Small intestine (tissue), 7 donors: Measurements from ENCODE around the gene DAGLA. TPM values are rescaled to one million over a fixed set of nuclear protein-coding genes. Genes with fewer than 3 reads are reported as not detected.
A peak's percentile ranks its signal among the peaks of the same experiment; 100 is the strongest.

Source experiments
- DNase-seq, 2 donors: peaks; one replicate each; pipeline versions ENCODE4 v3.0.0 to v3.0.0-alpha.2; 2013
- FAIRE-seq: peaks from 2 replicates; lab custom pipeline; 2012; peaks lifted over from hg19 to GRCh38; lab: Jason Lieb, UNC
- H3K27ac ChIP-seq, 3 donors: one replicate each; pipeline ENCODE4 v1.5.1; 2013; ENCODE audit warnings: low read length in 2 of 3, mild to moderate bottlenecking in 2 of 3, control low read depth in 1 of 3, inconsistent platforms in 1 of 3, low read depth in 1 of 3, moderate library complexity in 1 of 3
- H3K27me3 ChIP-seq, 3 donors: one replicate each; pipeline ENCODE4 v1.6.1; 2013; ENCODE audit warnings: low read length in 3 of 3, inconsistent platforms in 1 of 3; ENCODE audit not compliant: control insufficient read depth in 3 of 3, insufficient read depth in 3 of 3
- H3K36me3 ChIP-seq, 3 donors: one replicate each; pipeline ENCODE4 v1.6.1; 2013; ENCODE audit warnings: low read length in 3 of 3, inconsistent platforms in 1 of 3, low read depth in 1 of 3, mild to moderate bottlenecking in 1 of 3, moderate library complexity in 1 of 3; ENCODE audit not compliant: control insufficient read depth in 3 of 3, insufficient read depth in 2 of 3
- H3K4me1 ChIP-seq, 3 donors: one replicate each; pipeline ENCODE4 v1.6.1; 2013; ENCODE audit warnings: low read length in 2 of 3, inconsistent platforms in 1 of 3, low read depth in 1 of 3, mild to moderate bottlenecking in 1 of 3, moderate library complexity in 1 of 3; ENCODE audit not compliant: control insufficient read depth in 3 of 3, insufficient read depth in 2 of 3
- H3K4me3 ChIP-seq, 3 donors: one replicate each; pipeline ENCODE4 v1.5.1; 2013; ENCODE audit warnings: low read length in 3 of 3, control low read depth in 1 of 3, inconsistent platforms in 1 of 3, low read depth in 1 of 3, mild to moderate bottlenecking in 1 of 3, moderate library complexity in 1 of 3
- H3K9me3 ChIP-seq, 2 donors: one replicate each; pipeline ENCODE4 v1.6.1; 2013; ENCODE audit warnings: low read depth in 1 of 2, low read length in 1 of 2; ENCODE audit not compliant: control insufficient read depth in 2 of 2, insufficient read depth in 1 of 2
- WGBS, 3 donors: extraction: QIAGEN DNeasy Blood & Tissue Kit; methylation state at CpG; one replicate each; pipeline ENCODE4 v1.1.7; 2013; 5-methylcytosine and 5-hydroxymethylcytosine counted together
- polyA plus RNA-seq, 4 donors: library from polyadenylated mRNA; stranded (reverse) in 3 of 4; unstranded in 1 of 4; fragments of 200-250 nt in 3 of 4; fragments of 120-200 nt in 1 of 4; gene quantifications; one replicate each; pipeline versions ENCODE4 v1.2.1 to v1.2.3, GENCODE V29; 2013
- donor health status: healthy with polysubstance abuse.
- donor health status: control.
- donor health status: control.
- donor health status: Bipolar disorder and iron deficiency.
- donor health status: healthy.

DAGLA gene
- polyA plus RNA-seq, 4 donors: 0.22 to 14.9 (median 3.8) TPM

GRCh38 chr11:61726775-61727174 is 46.6 kb downstream of the DAGLA start:
- DNase-seq (no peak), FAIRE-seq (no peak)
- Histone ChIP-seq H3K36me3 (peaks cover 0 to 98% (median 0%) of the 10 kb centered on the region in 3 donors), H3K4me3 (no peak overlapping the region), H3K4me1 (no peaks in the 10 kb centered on the region), H3K9me3 (no peaks in the 10 kb centered on the region), H3K27ac (no peak overlapping the region), H3K27me3 (no peaks in the 10 kb centered on the region)
- WGBS, 3 donors: 83 to 87% (median 85%) methylated on average over 12 to 13 of the region's 13 CpGs

GRCh38 chr11:61727401-61727811 is 47.2 kb downstream of the DAGLA start:
- H3K4me1 ChIP-seq: no peaks in the 10 kb centered on the region
- 81 to 93% (median 88%) methylated on average over 3 of the region's 3 CpGs for WGBS, 3 donors
- H3K9me3 ChIP-seq: no peaks in the 10 kb centered on the region
- no peaks in the 10 kb centered on the region for H3K27me3 ChIP-seq
- H3K36me3 ChIP-seq: peaks cover 0 to 99% (median 0%) of the 10 kb centered on the region in 3 donors
- no peak for FAIRE-seq
- H3K4me3 ChIP-seq: no peak overlapping the region
- no peak overlapping the region for H3K27ac ChIP-seq
- DNase-seq: no peak

- no peak for DNase-seq
- WGBS, 3 donors: 86 to 94% (median 92%) methylated on average over 33 of the region's 33 CpGs
- H3K9me3 ChIP-seq: no peaks in the 10 kb centered on the region
- peaks cover 0 to 99% (median 0%) of the 10 kb centered on the region in 3 donors for H3K36me3 ChIP-seq
- no peaks in the 10 kb centered on the region for H3K4me1 ChIP-seq
- H3K27ac ChIP-seq: no peak overlapping the region
- no peak for FAIRE-seq
- no peak overlapping the region for H3K4me3 ChIP-seq
- H3K27me3 ChIP-seq: no peaks in the 10 kb centered on the region
Observed at GRCh38 chr11:61728066-61728939, 48.1 kb downstream of the DAGLA start.

- H3K4me1 ChIP-seq: peaks cover 0 to 3% (median 0%) of the 10 kb centered on the region in 3 donors
- WGBS, 3 donors: 79 to 82% (median 79%) methylated on average over 8 of the region's 8 CpGs
- H3K27ac ChIP-seq: no peak overlapping the region
- peaks cover 0 to 99% (median 0%) of the 10 kb centered on the region in 3 donors for H3K36me3 ChIP-seq
- FAIRE-seq: no peak
- H3K4me3 ChIP-seq: no peak overlapping the region
- H3K9me3 ChIP-seq: no peaks in the 10 kb centered on the region
- DNase-seq: no peak
- no peaks in the 10 kb centered on the region for H3K27me3 ChIP-seq
Observed at GRCh38 chr11:61728940-61729219, 48.7 kb downstream of the DAGLA start.

GRCh38 chr11:61730240-61730994 is 50.2 kb downstream of the DAGLA start:
- 52 to 74% (median 52%) methylated on average over 13 of the region's 13 CpGs for WGBS, 3 donors
- Histone ChIP-seq H3K36me3 (peaks cover 0 to 99% (median 0%) of the 10 kb centered on the region in 3 donors), H3K27ac (no peak overlapping the region), H3K27me3 (no peaks in the 10 kb centered on the region), H3K9me3 (no peaks in the 10 kb centered on the region), H3K4me1 (peaks cover 0 to 3% (median 0%) of the 10 kb centered on the region in 3 donors), H3K4me3 (no peak overlapping the region)
- FAIRE-seq: no peak
- DNase-seq: peak in 1 of 2 donors; percentile 5

GRCh38 chr11:61731211-61731951 is 51.2 kb downstream of the DAGLA start:
- DNase-seq (no peak), FAIRE-seq (no peak)
- WGBS, 3 donors: 85 to 89% (median 88%) methylated on average over 19 of the region's 19 CpGs
- Histone ChIP-seq H3K27me3 (no peaks in the 10 kb centered on the region), H3K9me3 (no peaks in the 10 kb centered on the region), H3K36me3 (peaks cover 0 to 99% (median 0%) of the 10 kb centered on the region in 3 donors), H3K4me3 (no peak overlapping the region), H3K27ac (no peak overlapping the region), H3K4me1 (peaks cover 0 to 3% (median 0%) of the 10 kb centered on the region in 3 donors)

- FAIRE-seq: no peak
Observed at GRCh38 chr11:61731952-61732675, 51.9 kb downstream of the DAGLA start.

More at GRCh38 chr11:61731952-61732675, 51.9 kb downstream of the DAGLA start:
- WGBS, 3 donors: 77 to 84% (median 78%) methylated on average over 8 of the region's 8 CpGs
- H3K4me3 ChIP-seq: no peak overlapping the region
- no peaks in the 10 kb centered on the region for H3K9me3 ChIP-seq
- no peak overlapping the region for H3K27ac ChIP-seq
- H3K27me3 ChIP-seq: no peaks in the 10 kb centered on the region
- H3K36me3 ChIP-seq: peaks cover 0 to 99% (median 0%) of the 10 kb centered on the region in 3 donors
- H3K4me1 ChIP-seq: peaks cover 0 to 3% (median 0%) of the 10 kb centered on the region in 3 donors
- no peak for DNase-seq
